ENCODE results near the gene MPND.

The MPND gene

DNA sequence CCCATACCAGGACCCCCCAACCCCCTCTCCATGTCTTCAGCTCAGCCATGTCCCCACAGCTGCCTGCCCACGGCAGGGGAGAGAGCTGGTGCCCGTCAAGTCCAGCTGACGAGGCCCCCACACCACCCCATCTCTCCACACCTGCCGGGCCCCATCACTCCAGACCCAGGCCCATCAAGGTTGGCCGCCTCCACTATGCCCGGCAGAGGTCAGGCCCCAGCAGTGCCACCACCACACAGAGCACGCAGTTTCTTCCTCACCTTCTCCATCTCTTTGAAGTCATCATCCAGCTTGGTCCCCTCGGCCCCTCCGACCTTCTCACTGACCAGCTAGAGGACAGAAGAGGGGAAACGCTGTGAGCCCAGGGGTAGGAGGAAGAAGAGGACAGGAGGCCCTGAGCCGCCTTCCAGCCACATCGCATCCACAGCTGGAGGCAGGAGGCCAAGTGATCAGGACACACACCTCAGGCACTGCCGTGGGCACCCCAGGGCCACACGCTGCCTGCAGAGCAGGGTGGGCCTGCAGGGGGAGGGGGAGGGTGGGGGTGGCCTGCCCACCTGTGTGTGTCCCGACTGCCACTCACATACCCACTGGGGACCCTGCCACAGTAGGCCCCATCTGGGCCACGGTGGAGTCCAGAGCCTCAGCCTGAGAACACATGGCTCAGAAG lies 23.4 kb downstream of the MPND start:
- DNase-seq (ENCODE audit: low read depth), result no peak

DNA sequence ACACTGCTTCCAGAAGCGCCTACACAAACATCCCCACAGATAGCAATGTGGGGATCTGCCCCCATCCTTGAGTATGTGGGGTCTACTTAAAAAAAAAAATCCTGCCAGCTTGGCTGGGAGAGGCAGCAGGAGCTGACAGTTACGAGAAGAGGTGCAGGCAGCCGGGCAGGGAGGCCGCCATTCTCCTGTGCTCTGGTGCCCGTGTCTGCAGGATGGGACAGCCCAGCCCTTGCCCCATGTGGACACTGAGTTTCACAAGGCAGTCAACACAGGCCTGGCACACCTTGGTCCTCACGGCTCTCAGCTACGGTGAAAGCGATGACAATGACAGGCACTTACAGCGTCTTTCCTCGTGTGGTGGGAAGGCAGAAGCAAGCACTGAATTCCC lies 24.0 kb downstream of the MPND start:
- no peak for DNase-seq (ENCODE audit: low read depth)

DNA sequence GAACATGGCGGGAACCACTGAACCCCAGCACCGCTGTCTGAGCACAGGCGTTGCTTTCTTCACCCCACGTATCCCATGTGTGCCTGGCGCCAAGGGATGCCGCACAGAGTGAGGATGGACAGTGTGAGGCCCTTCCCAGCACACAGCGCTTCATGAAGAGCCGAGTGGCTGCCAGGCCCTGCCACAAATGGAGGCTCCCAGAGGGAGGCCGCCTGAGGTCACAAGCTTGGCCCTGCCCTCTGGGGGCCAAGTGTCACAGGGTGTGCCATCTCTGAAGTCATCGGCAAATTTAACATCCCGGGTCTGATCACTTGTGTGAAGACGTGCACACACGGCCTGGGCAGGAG lies 24.4 kb downstream of the MPND start:
- no peak for DNase-seq (ENCODE audit: low read depth)

DNA sequence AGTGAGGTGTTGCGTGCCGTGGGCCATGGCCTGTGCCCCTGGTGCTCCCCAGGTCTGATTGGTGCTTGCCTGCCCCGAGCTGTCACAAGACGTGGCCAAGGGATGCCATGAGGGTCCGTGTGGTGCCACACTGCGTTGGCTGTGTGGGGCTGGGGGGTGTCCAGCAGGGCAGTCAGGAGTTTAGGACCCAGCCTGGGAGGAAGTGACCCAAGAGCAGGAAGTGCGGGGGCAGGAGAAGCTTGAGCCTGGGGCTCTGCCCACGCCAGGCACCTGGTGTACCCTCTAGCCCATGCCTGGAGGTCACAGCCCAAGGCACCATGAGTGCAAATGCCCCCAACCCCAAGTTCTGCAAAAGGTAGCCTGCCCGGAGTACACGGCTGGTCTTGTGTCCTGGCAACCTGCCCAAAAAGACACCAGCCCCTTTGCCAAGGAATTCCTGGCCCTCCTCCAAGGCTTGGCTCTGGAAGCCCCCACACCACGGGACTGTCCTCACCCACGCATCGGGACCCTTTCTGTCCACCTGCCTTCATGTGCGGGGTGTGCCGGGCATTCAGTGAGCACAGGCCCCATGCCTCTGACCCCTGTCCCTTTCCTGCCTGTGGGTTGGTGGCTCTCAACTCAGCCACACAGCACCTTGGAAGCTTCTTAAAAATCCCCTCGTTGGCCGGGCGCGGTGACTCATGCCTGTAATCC lies 24.9 kb downstream of the MPND start:
- DNase-seq (ENCODE audit: low read depth), result peak; percentile 56

DNA sequence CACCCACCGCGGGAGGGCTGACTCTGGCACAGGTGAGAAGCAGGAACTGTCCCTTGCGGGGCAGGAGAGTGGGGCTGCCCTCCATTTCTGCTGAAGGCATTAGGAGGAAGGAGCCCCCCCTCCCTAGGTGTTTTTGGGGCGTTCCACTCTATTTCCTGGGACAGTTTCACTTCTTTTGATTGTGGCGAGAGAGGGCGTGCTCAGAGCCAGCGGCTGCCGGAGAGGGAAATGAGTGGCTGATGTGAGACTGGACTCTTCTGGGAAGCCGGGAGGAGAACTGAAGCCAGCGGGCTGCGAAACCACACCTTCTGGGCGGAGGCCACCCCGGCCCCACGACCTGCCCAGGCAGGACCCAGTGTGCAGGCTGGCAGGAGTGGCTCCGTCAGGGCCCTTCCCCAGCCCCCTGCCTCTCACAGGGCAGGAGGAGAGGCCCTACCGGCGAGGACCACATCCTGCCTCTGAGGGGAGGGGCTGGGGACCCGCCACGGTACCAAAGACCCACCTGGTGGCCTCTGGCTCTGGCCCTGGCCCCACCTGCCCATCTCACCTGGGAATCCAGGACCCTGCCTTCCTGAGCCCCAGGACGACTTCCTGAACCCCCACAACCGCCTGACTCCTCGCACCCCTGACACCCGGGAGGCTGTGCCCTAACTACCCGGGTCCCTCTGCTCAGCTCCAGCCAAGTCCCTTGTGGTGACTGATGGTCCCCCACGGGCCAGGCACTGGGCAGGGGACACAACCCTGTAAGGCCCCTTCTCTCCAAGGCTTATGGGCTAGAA lies 25.9 kb downstream of the MPND start:
- DNase-seq (ENCODE audit: low read depth), result peak; percentile 34

DNA sequence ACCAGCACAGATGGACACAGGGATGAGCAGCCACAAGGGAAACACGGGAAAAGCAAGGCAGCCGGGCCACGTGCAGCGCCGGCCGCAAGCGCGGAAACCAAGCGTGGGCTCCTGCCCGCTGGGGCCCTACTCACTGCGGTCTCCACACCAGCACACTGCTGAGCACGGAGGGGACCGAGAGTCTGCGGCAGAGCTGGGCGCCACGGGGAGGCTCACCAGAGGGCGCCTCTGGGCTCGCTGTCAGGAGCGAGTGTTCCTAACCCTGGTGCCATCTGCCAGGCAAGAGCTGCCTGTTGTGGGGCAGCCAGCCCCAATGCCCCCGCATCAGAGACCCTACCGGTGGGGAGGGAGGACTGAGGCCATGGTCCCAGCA lies 26.5 kb downstream of the MPND start:
- DNase-seq (ENCODE audit: low read depth), result no peak

DNA sequence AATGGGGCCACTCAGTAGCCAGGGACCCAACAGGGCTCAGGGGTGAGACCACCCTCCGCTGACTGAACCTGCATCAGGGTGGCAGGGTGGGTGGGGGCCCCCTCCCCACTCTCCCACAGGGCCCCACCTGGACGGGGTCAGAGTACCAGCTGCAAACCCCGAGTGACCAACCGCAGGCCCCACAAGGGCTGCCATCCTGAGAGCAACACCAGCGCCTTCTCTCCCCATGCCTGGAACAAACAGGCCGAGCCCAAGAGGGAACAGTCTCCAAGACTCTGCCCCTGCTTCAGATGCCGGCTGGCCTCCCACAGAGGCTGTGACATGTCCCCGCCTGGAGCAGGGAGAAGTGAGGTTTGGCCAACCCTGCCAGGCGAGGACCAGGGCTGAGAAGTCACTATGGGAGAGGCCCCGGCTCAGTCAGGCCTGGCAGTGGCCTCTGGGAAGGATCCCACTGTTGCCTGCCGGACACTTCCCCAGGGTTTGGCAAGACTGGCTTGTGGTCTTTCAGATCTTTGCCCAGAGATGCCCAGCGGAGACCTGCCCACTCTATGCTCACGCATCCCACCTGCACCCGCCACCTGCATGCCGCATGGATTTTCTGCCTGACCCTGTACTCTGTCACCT lies 27.2 kb downstream of the MPND start:
- no peak for DNase-seq (ENCODE audit: low read depth)

DNA sequence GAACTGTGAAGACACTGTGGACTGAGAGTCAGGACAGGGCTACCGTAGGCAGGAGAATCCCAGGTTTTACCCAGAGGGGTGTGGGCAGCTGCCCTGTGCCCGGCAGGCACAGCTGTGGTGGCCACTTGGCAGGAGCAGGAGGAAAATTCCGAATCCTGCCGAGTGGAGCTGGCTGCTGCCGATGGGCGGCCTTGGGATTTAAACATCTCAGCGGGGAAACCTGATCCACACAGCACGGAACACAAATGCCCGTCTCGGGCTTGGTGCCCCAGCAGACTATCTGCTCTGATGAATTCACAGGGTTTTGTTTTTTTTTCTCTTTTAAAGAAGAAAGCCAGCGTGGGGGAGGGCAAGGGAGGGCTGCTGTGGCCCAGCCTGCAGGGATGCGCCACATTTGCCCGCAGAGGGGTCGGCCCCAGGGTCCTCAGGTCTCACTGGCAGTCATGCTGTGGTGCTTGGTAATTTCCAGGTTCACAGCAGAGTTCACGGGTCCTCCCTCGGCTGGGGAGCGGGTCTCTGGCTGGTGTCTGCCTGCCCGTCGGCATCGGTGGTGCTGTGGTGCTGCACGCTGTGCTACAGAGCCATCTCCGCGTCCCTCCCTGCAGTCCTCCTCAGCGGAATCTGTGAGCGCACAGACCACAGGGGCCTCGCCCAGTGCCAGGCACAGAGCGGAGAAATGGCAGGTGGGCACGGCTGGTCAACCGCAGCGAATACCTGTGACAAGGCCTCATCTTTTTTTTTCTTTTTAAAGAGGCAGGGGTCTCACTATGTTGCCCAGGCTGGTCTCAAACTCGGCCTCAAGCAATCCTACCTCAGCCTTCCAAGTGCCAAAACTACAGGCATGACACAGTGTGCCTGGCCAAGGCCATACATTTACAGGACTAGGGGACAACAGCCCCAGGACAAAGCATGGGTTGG lies 28.1 kb downstream of the MPND start:
- DNase-seq (ENCODE audit: low read depth), result no peak

DNA sequence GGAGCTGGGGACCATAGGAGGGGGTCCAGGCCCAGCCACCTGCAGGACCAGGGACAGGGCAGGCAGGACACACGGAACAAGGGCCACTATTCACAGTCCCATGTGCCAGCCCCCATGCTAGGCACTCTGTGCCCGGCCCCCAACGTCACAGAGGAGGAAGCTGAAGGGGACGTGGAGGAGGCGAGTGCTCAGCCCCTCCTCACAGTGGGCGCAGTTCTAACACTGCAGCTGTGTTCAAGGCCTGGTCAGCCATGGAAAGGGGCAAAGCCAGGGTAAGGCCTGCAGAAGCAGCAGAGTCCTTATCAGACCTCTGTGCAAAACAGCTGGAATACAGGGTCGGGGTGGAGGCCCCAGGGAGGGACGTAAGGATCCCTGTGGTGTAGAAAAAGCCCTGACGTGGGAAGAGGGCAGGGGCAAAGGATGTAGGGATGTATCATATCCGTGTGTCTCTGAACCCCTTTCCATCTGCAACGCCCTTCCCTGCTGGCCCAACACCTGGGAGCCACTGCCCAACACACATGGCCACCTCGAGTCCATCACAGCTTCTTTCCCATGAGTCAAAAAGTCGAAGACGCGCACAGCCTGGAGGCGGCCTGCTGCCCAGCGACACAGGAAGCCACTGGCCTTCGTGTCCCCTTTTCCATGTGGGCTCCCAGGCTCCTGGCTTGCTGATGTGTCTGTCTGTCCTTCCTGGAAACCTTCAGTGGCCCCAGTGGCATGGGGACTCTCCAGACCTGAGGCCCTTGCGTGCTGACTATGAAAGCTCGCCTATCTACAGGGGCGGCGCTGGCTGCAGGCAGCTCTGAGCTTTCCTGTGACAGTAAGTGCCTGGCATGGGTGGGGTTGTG lies 29.0 kb downstream of the MPND start:
- no peak for DNase-seq (ENCODE audit: low read depth)

DNA sequence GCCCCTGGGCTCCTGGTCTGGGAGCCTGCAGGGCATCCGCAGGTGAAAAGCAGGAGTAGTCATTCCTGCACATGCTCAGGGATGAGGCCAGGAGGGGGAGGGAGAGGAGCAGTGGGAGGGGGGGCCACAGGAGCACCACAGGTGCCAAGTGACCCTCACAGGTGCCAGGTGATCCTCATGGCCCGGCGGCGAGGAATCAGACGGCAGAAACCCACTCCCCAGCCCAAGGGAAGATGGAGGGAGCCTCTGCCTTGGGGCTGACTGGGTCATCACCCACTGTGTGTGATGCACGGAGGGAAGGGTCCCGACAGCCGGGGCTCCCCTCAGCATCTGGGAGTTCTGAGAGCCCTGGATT lies 29.6 kb downstream of the MPND start:
- no peak for DNase-seq (ENCODE audit: low read depth)

DNA sequence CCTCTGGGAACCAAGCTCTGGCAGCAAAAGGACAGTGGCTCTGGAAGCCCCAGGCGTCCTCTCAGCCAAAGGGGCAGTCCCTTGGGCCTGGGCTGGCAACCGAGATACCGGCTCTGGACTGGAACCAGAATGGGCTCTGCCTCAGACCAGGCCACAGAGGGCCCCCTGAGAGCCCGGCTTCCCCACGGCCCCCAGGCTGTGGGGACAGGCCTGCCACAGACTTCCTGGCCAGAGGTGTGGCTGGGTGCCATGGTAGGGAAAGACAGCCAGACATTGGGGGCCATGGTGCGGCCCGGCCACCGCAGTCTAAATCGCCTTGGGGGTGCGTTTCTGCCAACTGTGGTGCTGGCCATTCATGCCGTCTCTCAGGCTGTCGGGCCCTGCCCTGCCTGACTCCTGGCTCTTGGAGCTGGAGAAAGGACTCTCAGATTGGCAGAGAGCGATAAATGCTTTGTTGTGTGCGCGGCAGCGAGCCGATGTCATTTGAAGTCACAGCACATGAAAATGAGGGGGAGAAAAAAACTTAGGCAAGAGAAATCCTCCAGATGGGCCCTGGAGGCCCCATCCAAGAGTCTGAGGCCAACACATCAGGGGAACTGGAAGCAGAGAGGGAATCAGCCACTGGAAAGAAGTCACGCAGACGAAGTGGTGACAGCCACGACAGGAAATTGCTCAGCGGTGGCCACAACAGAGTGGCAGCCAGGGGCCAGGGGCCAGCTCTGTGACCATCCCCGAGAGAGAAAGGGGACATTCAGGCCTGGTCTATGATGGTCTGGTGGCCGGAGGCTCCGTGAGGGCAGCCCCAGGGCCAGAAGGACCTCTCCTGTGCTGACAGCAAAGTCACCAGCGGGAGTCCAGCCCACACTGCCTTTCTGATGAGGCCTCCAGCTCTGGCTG lies 30.5 kb downstream of the MPND start:
- no peak for DNase-seq (ENCODE audit: low read depth)

DNA sequence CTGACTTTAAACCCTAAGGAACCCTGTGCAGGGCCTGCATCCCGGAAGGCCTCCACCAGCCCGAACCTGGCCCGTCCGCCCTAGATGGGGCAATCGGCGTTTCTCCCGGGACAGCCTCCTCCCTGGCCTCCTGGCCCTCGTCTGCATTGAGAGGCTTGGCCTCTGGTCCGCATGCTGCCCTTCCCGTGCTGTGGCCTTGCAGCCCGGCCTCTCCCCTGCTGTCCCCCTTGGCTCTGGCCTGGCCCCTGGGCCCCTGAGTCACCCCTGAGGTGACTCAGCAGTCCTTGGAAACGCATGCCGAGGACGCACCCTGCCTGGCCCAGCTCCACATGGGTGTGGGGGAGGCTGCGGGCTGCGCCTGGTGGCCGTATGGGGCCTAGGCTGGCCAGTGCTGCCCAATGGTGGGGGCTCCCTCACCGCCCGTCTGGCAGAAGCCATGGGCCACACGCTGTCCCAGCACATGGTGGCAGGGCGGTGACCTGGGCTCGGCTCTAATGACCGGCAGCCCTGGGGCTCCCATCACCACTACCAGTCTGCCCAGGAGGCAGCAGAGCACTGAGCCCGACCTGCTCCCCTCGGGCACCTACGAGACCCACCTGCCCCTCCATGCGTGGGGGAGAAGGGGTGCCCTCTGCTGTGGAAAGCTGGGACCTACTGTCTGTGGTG lies 31.3 kb downstream of the MPND start:
- peak; percentile 76 for DNase-seq (ENCODE audit: low read depth)

DNA sequence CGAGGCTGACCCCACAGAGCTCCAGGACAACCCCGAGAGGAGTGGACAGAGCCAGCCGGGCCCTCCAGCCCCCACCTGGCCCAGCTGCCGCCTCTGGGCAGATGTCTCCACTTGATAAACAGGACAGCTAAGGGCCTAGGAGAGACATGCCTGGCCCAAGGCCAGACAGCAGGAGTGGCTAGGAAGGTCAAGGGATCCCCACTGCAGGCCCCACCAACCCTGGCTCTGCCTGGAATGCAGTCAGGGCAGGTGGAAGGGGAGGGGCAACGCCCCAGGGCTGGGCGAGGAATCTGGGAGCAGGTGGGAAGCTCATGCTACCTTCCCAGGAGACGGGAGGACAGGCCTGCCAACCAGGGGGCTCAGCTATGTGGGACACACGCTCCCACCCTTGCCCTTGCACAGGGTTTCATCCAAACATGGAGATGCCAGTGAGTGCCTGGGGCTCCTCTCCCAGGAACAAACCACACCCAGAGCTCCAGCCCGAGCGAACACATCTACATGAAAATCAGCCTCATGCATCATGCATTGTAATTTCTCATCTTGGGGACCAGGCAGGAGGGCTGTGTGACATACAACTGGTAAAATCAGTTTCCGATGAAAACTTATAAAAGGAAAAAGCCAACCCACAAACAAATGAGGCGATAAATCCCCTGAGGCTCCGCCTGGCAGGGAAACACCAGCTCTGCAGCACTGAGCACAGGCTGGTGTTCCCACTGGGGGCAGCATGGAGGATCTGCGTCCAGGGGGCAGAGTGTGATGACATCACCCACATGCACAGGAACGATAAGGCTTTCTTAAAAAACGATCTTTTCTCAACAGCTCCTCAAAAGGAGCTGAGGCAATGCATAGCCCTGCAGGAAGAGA lies 32.0 kb downstream of the MPND start:
- DNase-seq (ENCODE audit: low read depth), result peak; percentile 68

DNA sequence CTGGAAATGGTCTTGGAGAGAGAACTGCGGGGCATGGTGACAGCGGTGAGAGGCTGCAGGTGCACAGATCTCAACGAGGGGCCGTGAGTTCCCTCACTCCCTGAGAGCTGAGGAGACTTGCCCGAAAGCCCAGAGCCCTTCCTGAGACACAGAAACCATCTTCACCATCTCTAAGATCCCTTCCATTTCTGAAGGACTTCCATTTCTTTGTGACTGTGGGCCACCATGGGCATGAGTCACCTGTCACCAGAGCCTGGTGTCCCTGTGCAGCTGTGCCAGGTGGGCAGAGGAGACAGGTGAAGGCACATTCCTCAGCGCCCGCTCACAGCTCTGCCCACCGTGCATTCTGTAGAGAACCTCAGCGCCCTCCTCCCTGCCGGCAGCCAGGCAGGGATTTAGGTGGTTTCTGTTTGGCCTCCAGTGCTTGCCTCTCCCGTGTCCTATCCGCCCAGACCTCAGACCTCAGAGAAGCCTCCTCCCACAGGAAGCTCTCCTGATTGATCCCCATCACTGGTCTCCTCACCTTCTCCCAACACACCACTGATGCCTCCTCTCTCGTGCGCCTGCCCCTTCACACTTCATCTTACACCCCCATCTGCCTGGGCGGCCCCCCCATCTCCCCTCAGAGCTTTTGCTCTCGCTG lies 32.8 kb downstream of the MPND start:
- no peak for DNase-seq (ENCODE audit: low read depth)

DNA sequence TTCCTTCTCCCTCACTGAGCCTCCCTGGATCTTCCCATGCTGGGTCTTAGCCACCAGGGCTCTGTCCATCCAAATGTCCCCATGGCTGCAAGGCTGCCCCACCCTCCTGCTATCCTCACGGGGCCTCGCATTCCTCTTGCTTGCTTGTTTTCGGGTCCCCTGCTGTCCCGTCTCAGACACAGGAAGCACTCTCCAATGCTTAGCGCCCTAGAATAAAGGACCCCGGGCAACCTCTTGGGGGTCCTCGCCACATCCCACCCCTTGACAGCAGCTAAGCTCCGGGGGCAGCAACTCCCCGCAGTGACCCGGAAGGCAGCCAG lies 33.3 kb downstream of the MPND start:
- no peak for DNase-seq (ENCODE audit: low read depth)

DNA sequence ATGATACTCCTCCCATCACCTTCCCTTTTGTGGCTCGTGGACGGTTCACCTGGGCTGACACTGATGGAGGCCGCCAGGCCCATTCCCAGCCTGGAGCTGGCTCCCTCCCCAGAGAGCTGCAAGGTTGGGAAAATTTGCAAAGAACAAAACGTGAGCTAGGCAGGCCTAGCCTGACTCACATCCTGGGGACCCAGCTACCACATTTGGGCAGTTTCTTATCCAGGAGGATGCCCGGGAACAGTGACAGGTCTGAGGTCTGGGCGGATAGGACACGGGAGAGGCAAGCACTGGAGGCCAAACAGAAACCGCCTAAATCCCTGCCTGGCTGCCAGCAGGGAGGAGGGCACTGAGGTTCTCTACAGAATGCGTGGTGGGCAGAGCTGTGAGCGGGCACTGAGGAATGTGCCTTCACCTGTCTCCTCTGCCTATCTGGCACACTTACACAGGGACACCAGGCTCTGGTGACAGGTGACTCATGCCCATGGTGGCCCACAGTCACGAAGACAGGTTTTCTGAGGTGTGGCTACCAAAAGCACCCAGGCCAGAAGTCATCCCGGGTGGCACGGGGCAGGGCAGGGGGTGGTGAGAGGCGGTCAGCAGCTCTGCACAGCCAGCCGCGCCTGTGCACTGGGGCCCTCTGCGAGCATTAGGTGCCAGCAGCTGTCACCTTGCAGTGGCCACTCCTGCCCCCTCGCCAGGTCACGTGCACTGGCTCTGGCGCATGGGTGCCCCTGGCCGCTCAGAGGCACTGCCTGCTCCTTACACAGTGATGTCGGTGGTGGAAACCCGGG lies 33.8 kb downstream of the MPND start:
- DNase-seq (ENCODE audit: low read depth), result no peak

DNA sequence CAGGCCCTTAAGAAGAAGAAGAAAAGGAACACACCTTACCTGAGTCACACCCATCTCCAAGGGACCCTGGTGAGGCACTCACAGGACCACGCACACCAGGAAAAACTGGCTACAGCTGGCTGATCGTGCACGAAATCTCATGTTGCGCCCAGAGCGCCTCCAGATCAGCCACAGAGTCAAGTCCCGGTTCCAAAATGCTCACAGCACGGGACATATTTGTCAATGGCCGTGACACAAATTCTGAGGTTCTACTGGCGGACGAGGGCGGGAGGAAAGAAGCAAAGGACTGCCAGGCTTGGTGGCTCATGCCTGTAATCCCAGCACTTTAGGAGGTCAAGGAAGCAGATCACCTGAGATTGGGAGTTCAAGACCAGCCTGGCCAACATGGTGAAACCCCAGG lies 35.5 kb downstream of the MPND start:
- DNase-seq (ENCODE audit: low read depth), result no peak

Data from iris pigment epithelial cell (primary cell).